H1 (cell line): Measurements from ENCODE around the gene MYOM1. TPM values are rescaled to one million over a fixed set of nuclear protein-coding genes. Genes with fewer than 3 reads are reported as not detected.

Source experiments
- CTCF ChIA-PET: fragments of 300-600 bp; sonication (Branson Sonifier 250); formaldehyde crosslinking; loops from one replicate; lab custom pipeline; 2021; ENCODE audit not compliant: partially characterized antibody; lab: Charles Lee
- POLR2A ChIA-PET: fragments of 300-600 bp; sonication (Branson Sonifier 250); formaldehyde crosslinking; loops from one replicate; lab custom pipeline; 2021; ENCODE audit warnings: inconsistent platforms; ENCODE audit not compliant: partially characterized antibody; lab: Charles Lee
- DNase-seq, 2 experiments: peaks; one replicate each; pipeline versions ENCODE4 v3.0.0 to v3.0.0-alpha.2; 2010 to 2022; ENCODE audit warnings: low spot score in 2 of 2, low read depth in 1 of 2, mixed read lengths in 1 of 2
- FAIRE-seq: peaks from 2 replicates; lab custom pipeline; 2011; peaks lifted over from hg19 to GRCh38; lab: Jason Lieb, UNC
- H2AFZ ChIP-seq: 2 replicates; pipeline ENCODE4 v1.8.1; 2012; ENCODE audit warnings: low read length, inconsistent platforms
- H2AK5ac ChIP-seq: 2 replicates; pipeline ENCODE4 v1.6.1; 2013; ENCODE audit warnings: low read depth, low read length
- H2BK120ac ChIP-seq: replicated peaks from 2 replicates; pipeline ENCODE3; 2013; ENCODE audit warnings: low read depth, low read length, inconsistent platforms
- H2BK12ac ChIP-seq: 2 replicates; pipeline ENCODE4 v1.6.1; 2013; ENCODE audit warnings: low read depth, low read length
- H2BK15ac ChIP-seq: 2 replicates; pipeline ENCODE4 v1.6.1; 2013; ENCODE audit warnings: low read length
- H2BK20ac ChIP-seq: 2 replicates; pipeline ENCODE4 v1.6.1; 2013; ENCODE audit warnings: low read length
- H2BK5ac ChIP-seq: 2 replicates; pipeline ENCODE4 v1.6.1; 2013; ENCODE audit warnings: low read depth, low read length
- H3K14ac ChIP-seq: 2 replicates; pipeline ENCODE4 v1.6.1; 2013; ENCODE audit warnings: inconsistent platforms; ENCODE audit not compliant: insufficient read length
- H3K18ac ChIP-seq: 2 replicates; pipeline ENCODE4 v1.6.1; 2013; ENCODE audit warnings: low read length; ENCODE audit errors: extremely low read depth
- H3K23ac ChIP-seq: 2 replicates; pipeline ENCODE4 v1.6.1; 2013; ENCODE audit warnings: inconsistent platforms; ENCODE audit not compliant: insufficient read length
- H3K23me2 ChIP-seq: 2 replicates; pipeline ENCODE4 v1.6.1; 2013; ENCODE audit warnings: low read depth, low read length
- H3K27ac ChIP-seq: 2 replicates; pipeline ENCODE4 v1.6.1; 2011; ENCODE audit warnings: low read depth, low read length, inconsistent platforms
- H3K27me3 ChIP-seq, 4 experiments: replicated peaks in 1 of 4; 1 replicate in 1 of 4; 2 replicates in 3 of 4; pipeline versions ENCODE4 v1.6.1 to v1.8.1; 2011 to 2013; ENCODE audit warnings: low read length in 3 of 4, mild to moderate bottlenecking in 3 of 4, inconsistent platforms in 2 of 4, mixed read lengths in 2 of 4, moderate library complexity in 1 of 4; ENCODE audit not compliant: control insufficient read depth in 3 of 4, insufficient read depth in 3 of 4; ENCODE audit errors: extremely low read depth in 1 of 4
- H3K36me3 ChIP-seq, 4 experiments: 2 replicates each; pipeline versions ENCODE4 v1.6.1 to v1.8.1; 2011 to 2013; ENCODE audit warnings: mild to moderate bottlenecking in 4 of 4, low read length in 3 of 4, moderate library complexity in 2 of 4, control low read depth in 1 of 4, inconsistent platforms in 1 of 4; ENCODE audit not compliant: insufficient read depth in 4 of 4, control insufficient read depth in 2 of 4
- H3K4ac ChIP-seq: replicated peaks from 2 replicates; pipeline ENCODE3; 2013; ENCODE audit warnings: low read length, low read depth, mixed read lengths, inconsistent platforms; ENCODE audit not compliant: insufficient read length
- H3K4me1 ChIP-seq, 4 experiments: replicated peaks in 1 of 4; 1 replicate in 1 of 4; 2 replicates in 3 of 4; pipeline versions ENCODE4 v1.6.1 to v1.8.1; 2011 to 2013; ENCODE audit warnings: low read length in 3 of 4, inconsistent platforms in 2 of 4, mixed read lengths in 1 of 4; ENCODE audit not compliant: insufficient read depth in 4 of 4, control insufficient read depth in 3 of 4
- H3K4me2 ChIP-seq, 2 experiments: 2 replicates each; pipeline versions ENCODE4 v1.6.1 to v1.8.1; 2011 to 2013; ENCODE audit warnings: low read depth in 2 of 2, low read length in 2 of 2, control low read depth in 1 of 2, inconsistent platforms in 1 of 2, mild to moderate bottlenecking in 1 of 2; ENCODE audit not compliant: insufficient read depth in 1 of 2
- H3K4me3 ChIP-seq, 4 experiments: fragments of 200-600, 300-600 bp in 1 of 4; sonication (generic), shearing (Covaris generic), sonication (Bioruptor Twin) in 1 of 4; 2 replicates each; pipeline versions ENCODE4 v1.5.1 to v1.8.1; 2011 to 2016; ENCODE audit warnings: low read length in 4 of 4, low read depth in 3 of 4, control low read depth in 2 of 4, inconsistent platforms in 2 of 4, mild to moderate bottlenecking in 2 of 4, mixed read lengths in 1 of 4, moderate library complexity in 1 of 4; ENCODE audit not compliant: insufficient read depth in 2 of 4; ENCODE audit errors: extremely low read depth in 1 of 4
- H3K56ac ChIP-seq: replicated peaks from 2 replicates; pipeline ENCODE3; 2013; ENCODE audit warnings: low read depth, mild to moderate bottlenecking, mixed read lengths, low read length, inconsistent platforms; ENCODE audit not compliant: insufficient read length
- H3K79me1 ChIP-seq: 2 replicates; pipeline ENCODE4 v1.6.1; 2013; ENCODE audit warnings: low read depth, low read length, control low read depth
- H3K79me2 ChIP-seq, 2 experiments: 2 replicates each; pipeline versions ENCODE4 v1.6.1 to v1.8.1; 2012 to 2013; ENCODE audit warnings: low read length in 2 of 2, mild to moderate bottlenecking in 2 of 2, inconsistent platforms in 1 of 2; ENCODE audit not compliant: insufficient read depth in 2 of 2, control insufficient read depth in 1 of 2
- H3K9ac ChIP-seq, 4 experiments: replicated peaks in 1 of 4; 1 replicate in 1 of 4; 2 replicates in 3 of 4; pipeline versions ENCODE4 v1.6.1 to v1.8.1; 2011 to 2013; ENCODE audit warnings: low read depth in 3 of 4, low read length in 3 of 4, control low read depth in 2 of 4, mild to moderate bottlenecking in 2 of 4, moderate library complexity in 2 of 4, inconsistent platforms in 1 of 4; ENCODE audit errors: extremely low read depth in 1 of 4
- H3K9me3 ChIP-seq, 2 experiments: 2 replicates each; pipeline versions ENCODE4 v1.6.1 to v1.8.1; 2012 to 2013; ENCODE audit warnings: mild to moderate bottlenecking in 2 of 2, moderate library complexity in 2 of 2, control low read depth in 1 of 2, inconsistent platforms in 1 of 2, low read depth in 1 of 2, low read length in 1 of 2, mixed read lengths in 1 of 2; ENCODE audit not compliant: insufficient read depth in 2 of 2
- H4K20me1 ChIP-seq, 2 experiments: replicated peaks in 1 of 2; 2 replicates each; pipeline versions ENCODE3 to v1.8.1; 2011 to 2013; ENCODE audit warnings: inconsistent platforms in 2 of 2, low read length in 2 of 2, mild to moderate bottlenecking in 1 of 2; ENCODE audit not compliant: insufficient read depth in 2 of 2, control insufficient read depth in 1 of 2
- H4K5ac ChIP-seq: 2 replicates; pipeline ENCODE4 v1.6.1; 2013; ENCODE audit warnings: low read length, low read depth, mixed read lengths, inconsistent platforms; ENCODE audit not compliant: insufficient read length
- H4K8ac ChIP-seq: 2 replicates; pipeline ENCODE4 v1.8.0; 2013; ENCODE audit warnings: mild to moderate bottlenecking, moderate library complexity, low read length, inconsistent platforms; ENCODE audit not compliant: insufficient read depth; ENCODE audit errors: extremely low read depth
- H4K91ac ChIP-seq: replicated peaks from 2 replicates; pipeline ENCODE3; 2013; ENCODE audit warnings: low read length, mixed read lengths, inconsistent platforms; ENCODE audit not compliant: insufficient read length
- ATF3 ChIP-seq: IDR thresholded peaks from 2 replicates; pipeline ENCODE4 v1.6.1; 2011; ENCODE audit warnings: low read depth, mild to moderate bottlenecking, low read length; ENCODE audit not compliant: insufficient read depth
- HDAC2 ChIP-seq, 2 experiments: fragments of 300-600 bp in 1 of 2; sonication (generic) in 1 of 2; IDR thresholded peaks; 2 replicates each; pipeline ENCODE4 v1.6.1; 2011 to 2012; ENCODE audit warnings: low read depth in 2 of 2, low read length in 2 of 2, mild to moderate bottlenecking in 2 of 2, moderate library complexity in 2 of 2, borderline replicate concordance in 1 of 2, inconsistent platforms in 1 of 2
- JUN ChIP-seq: IDR thresholded peaks from 2 replicates; pipeline ENCODE4 v1.6.1; 2011; ENCODE audit warnings: low read depth, mild to moderate bottlenecking, improper control_type of control experiment, low read length
- MAX ChIP-seq: IDR thresholded peaks from 2 replicates; pipeline ENCODE4 v1.6.1; 2012; ENCODE audit warnings: inconsistent platforms
- POU5F1 ChIP-seq: IDR thresholded peaks from 2 replicates; pipeline ENCODE4 v1.6.1; 2011; ENCODE audit warnings: low read depth, mild to moderate bottlenecking, low read length, moderate library complexity
- RFX5 ChIP-seq: IDR thresholded peaks from 2 replicates; pipeline ENCODE4 v1.6.1; 2011; ENCODE audit warnings: low read depth, low read length, improper control_type of control experiment, borderline replicate concordance
- SIN3A ChIP-seq, 2 experiments: IDR thresholded peaks in 1 of 2; conservative IDR thresholded peaks in 1 of 2; 2 replicates each; pipeline ENCODE4 v1.6.1; 2011 to 2012; ENCODE audit warnings: low read length in 2 of 2, improper control_type of control experiment in 1 of 2, low read depth in 1 of 2, mild to moderate bottlenecking in 1 of 2
- SIRT6 ChIP-seq: IDR thresholded peaks from one replicate; pipeline ENCODE4 v1.7.1; 2012; ENCODE audit warnings: low read length, inconsistent platforms
- SUZ12 ChIP-seq: fragments of 200-600 bp; sonication (generic); IDR thresholded peaks from 2 replicates; pipeline ENCODE4 v1.6.1; 2012; ENCODE audit warnings: mild to moderate bottlenecking, inconsistent platforms, low read length, moderate library complexity, mixed read lengths
- TAF1 ChIP-seq: IDR thresholded peaks from 2 replicates; pipeline ENCODE4 v1.6.1; 2011; ENCODE audit warnings: mild to moderate bottlenecking, low read depth, low read length
- TBP ChIP-seq: IDR thresholded peaks from 2 replicates; pipeline ENCODE4 v1.6.1; 2011; ENCODE audit warnings: low read depth, low read length, improper control_type of control experiment
- TCF12 ChIP-seq: IDR thresholded peaks from 2 replicates; pipeline ENCODE4 v1.6.1; 2011; ENCODE audit warnings: low read depth, mild to moderate bottlenecking, low read length
- YY1 ChIP-seq: IDR thresholded peaks from 2 replicates; pipeline ENCODE4 v1.6.1; 2011; ENCODE audit warnings: low read depth, mild to moderate bottlenecking, low read length
- WGBS, 2 experiments: shearing (Covaris generic) in 1 of 2; methylation state at CpG; one replicate each; pipeline versions ENCODE4 v1.1.6 to v1.1.7; 2013 to 2015; ENCODE audit warnings: low lambda C conversion rate in 2 of 2, mixed read lengths in 2 of 2, inconsistent platforms in 1 of 2, low coverage in 1 of 2, missing lambda C conversion rate in 1 of 2; ENCODE audit not compliant: insufficient replicate concordance in 2 of 2, insufficient coverage in 1 of 2, insufficient read length in 1 of 2; ENCODE audit errors: extremely low coverage in 1 of 2, missing lambda C conversion rate in 1 of 2; 5-methylcytosine and 5-hydroxymethylcytosine counted together
- polyA plus RNA-seq, 7 experiments: library from polyadenylated mRNA; depleted of rRNA in 3 of 7; stranded (reverse) in 5 of 7; unstranded in 2 of 7; fragments of >200 nt in 5 of 7; fragments of 200-250 nt in 2 of 7; gene quantifications; 1 replicate in 5 of 7; 2 replicates in 1 of 7; 4 replicates in 1 of 7; pipeline versions ENCODE4 v1.2.1 to v1.2.3, GENCODE V29; 2011 to 2013; ENCODE audit warnings: missing spikeins in 2 of 7, mixed read lengths in 2 of 7
- total RNA-seq: library from RNA; stranded (reverse); fragmentation: NEBNext Ultra II Directional; extraction: Animal tissue kit (Norgen Biotek cat#: 25700); gene quantifications from 2 replicates; pipeline ENCODE4 v1.2.1, GENCODE V29; 2021

MYOM1 gene
- total and polyA plus RNA-seq, 2 of the 8 experiments (the other 6 are each of a cell fraction or from before 2014, with no cell fraction given) = 0.06 to 0.32 TPM

GRCh38 chr18:3089579-3089978 is 130.2 kb downstream of the MYOM1 start:
- Histone ChIP-seq H3K79me1 (no peaks in the 10 kb centered on the region), H2BK5ac (no peak overlapping the region), H3K4ac (no peak overlapping the region), H3K23me2 (no peaks in the 10 kb centered on the region), H3K79me2 (no peaks in the 10 kb centered on the region), H2BK15ac (no peak overlapping the region), H3K4me2 (no peak overlapping the region), H3K36me3 (no peaks in the 10 kb centered on the region), H4K8ac (no peak overlapping the region), H3K9ac (no peak overlapping the region), H2AK5ac (no peak overlapping the region), H4K5ac (no peak overlapping the region), H3K4me1 (peaks cover 0 to 13% (median 2%) of the 10 kb centered on the region in 4 experiments; a peak in 1 of 7 replicates), H2BK20ac (no peak overlapping the region), H4K20me1 (no peaks in the 10 kb centered on the region), H2BK12ac (no peak overlapping the region), H3K23ac (no peak overlapping the region), H3K14ac (no peak overlapping the region), H3K9me3 (no peaks in the 10 kb centered on the region), H2BK120ac (no peak overlapping the region), H3K56ac (no peak overlapping the region), H3K18ac (no peak overlapping the region), H3K27ac (no peak overlapping the region), H3K27me3 (peaks cover 0 to 1% (median 0%) of the 10 kb centered on the region in 4 experiments; a peak in 2 of 7 replicates), H2AFZ (no peak overlapping the region), H3K4me3 (no peak overlapping the region), H4K91ac (no peak overlapping the region)
- WGBS, 2 experiments = 82% methylated on average over 3 of the region's 3 CpGs; no CpG with 5 or more reads in 1 of the 2 experiments
- CTCF ChIA-PET = interaction anchor here (1.1 to 2.7 kb wide), 3 partner anchors 10 to 41 kb away, joined by 3 to 9 read pairs (median 4); no protein-coding TSS in a partner anchor
- POLR2A ChIA-PET = interaction anchor here (1.2 kb wide), 1 partner anchor 159 kb away, joined by 3 read pairs; no protein-coding TSS in a partner anchor
- FAIRE-seq = no peak
- no peak for DNase-seq
- TF ChIP-seq TBP (no peak), SIN3A (conservative IDR thresholded peaks at IDR 0.05 in 1 of 2, IDR thresholded peaks at IDR 0.05 in 1 of 2; ENCODE audit: low read depth in 1 of 2, low read length in 2 of 2) (no peak), SIRT6 (no peak), MAX (no peak), TCF12 (no peak), JUN (no peak), SUZ12 (no peak), TAF1 (no peak), POU5F1 (no peak), HDAC2 (IDR thresholded peaks at IDR 0.05; ENCODE audit: borderline replicate concordance in 1 of 2, low read depth in 2 of 2, low read length in 2 of 2) (no peak), ATF3 (no peak), YY1 (no peak), RFX5 (no peak)
